ENCODE data around the gene MB21D2.

Gene MB21D2

DNA sequence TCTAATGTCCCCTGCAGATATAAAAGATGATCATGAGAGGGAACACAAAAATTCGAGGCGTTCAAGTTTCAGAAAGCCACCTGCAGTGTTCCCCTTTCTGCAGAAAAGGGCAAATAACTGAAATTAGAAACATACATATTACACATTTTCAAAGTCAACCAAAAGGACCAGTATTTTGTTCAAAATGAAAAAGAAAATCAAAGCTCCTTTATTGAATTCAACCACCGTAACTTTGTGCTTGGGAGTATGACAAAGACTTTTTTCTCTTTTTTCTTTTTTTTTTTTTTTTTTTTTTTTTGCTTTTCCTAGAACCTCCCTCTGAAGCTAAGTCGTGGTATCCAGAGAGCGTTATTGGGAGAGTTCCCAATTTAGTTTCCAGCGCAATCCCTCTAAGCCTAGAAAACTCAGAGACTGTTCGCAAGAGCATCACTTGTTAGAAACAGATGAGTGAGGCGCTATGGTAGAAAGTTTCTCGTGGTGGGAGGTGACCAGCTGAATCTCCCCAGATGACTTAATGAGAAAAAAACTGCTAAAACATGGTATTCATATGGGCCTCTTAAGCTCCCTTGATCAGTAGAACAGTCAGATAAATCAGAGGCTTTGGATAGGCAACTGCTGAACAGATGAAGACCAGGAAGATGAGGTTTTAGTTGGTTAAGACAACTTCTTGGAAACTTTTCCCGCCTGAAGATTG, 77.4 kb downstream of the MB21D2 start:
- in situ Hi-C loops (cut with MboI; ENCODE audit: low sequenced_read_pairs): no loop called here

DNA sequence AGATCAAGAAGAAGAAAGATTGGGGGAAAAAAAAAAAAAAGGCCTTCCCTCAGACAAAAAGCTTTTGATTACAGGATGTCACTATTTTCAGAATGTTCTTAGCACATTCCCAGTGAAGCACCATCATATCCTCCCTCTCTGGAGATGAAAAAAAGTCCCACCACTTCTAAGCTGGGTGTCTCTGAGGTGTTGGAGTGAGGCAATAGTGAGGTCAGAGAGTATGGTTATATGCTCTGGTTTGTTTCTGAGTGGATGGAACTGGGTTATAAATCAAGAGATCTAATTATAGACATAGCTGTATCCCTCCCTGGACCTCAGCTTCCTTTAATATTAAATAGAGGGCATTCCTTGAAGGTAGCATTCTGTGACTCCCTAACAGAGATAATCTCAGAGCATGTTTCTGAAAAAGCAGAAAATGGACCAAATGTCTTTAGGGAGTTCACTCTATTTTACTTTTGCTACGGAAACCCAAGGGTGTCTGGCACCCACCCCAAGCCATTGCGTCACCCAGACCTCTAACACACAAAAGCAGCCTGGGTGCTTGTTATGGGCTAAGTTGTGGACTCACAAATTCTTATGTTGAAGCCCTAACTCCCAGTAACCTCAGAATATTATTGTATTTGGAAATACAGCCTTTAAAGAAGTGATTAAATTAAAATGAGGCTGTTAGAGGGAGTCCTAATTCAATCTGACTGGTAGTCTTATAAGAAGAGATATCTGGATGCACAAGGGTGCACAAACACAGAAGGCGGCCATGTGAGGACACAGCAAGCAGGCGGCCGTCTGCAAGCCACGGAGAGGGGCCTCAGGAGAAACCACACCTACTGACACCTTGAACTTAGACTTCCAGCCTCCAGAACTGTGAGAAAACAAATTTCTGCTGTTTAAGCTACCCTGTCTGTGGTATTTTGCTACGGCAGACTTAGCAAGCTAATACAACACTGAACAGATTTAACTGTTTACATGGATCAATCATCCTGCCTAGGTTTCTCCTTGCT, 81.5 kb downstream of the MB21D2 start:
- in situ Hi-C loops (cut with MboI; ENCODE audit: low sequenced_read_pairs): no loop called here

DNA sequence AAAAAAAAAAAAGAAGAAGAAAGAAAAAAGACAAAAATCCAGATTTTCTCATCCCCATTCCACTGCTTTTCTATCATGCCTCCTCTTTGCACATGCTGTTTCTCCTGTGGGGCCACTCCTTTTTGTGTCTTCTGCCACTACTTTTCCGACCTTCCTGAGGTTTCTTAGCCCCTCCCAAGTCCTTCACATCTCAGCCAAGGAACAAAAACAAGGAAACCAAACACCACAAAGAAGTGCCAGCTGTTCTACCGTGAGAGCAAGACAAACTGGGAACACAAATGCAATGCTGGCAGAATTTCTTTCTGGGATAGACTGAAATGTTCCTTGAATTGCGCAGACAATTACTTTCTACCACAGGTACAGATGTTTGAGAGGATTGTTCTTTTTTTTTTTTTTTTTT, 83.2 kb downstream of the MB21D2 start:
- in situ Hi-C loops (cut with MboI; ENCODE audit: low sequenced_read_pairs): no loop called here

DNA sequence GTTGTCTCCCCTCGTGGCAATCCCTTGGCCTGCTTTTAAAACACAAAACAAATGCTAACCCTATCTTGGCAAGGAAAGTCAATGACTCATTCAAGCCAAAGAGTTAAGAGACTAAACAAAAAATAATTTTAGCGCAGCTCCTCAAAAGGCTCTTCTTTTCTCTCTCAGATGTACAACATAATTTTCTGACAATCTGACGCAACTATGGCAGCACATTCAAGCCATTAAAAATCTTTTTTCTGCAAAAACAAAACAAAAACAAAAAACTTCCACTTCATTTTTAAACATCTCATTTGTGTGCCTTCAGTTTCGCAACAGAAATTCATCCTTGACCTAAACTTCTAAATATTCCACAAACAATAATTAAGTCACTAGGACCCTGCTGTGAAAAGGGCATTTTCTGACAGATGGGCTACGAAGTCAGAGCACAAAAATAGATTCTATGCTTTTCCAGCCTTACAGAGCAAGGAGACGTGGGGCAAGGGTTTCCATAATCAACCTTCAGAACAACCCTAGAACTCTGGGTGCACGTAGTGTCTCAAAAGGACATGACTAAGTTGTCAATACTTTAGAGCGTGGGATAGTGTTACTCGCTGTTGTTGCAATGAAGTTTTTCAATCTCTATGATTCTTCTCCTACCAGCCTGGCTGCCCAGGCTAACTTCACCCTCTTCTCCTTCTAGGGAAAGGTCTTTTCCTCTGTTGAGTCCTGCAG, 84.3 kb downstream of the MB21D2 start:
- in situ Hi-C loops (cut with MboI; ENCODE audit: low sequenced_read_pairs): no loop called here

DNA sequence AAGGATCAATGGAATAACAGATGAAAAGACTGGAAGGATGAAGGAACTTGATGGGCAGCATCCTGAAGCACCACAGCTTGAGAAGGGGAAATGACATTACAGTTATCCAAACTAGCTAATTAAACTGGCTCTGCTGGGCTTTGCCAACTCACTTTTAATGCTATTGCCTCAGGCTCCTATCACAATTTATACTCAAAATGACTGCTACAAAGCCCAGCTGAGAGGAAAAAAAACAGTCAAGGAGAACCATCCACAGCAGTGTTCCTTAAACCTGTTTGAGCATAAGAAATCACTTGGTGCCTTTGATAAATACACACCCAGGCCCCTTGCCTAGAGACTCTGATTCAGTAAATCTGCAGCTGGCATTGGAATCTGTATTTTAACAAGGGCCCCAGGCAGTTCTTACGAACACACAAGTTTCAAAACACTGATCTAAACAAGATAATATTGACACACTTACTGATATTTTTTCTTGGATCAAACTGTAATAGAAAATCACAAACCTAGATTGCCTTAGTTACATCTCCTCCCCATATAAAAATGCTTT, 85.8 kb downstream of the MB21D2 start:
- in situ Hi-C loops (cut with MboI; ENCODE audit: low sequenced_read_pairs): no loop called here

DNA sequence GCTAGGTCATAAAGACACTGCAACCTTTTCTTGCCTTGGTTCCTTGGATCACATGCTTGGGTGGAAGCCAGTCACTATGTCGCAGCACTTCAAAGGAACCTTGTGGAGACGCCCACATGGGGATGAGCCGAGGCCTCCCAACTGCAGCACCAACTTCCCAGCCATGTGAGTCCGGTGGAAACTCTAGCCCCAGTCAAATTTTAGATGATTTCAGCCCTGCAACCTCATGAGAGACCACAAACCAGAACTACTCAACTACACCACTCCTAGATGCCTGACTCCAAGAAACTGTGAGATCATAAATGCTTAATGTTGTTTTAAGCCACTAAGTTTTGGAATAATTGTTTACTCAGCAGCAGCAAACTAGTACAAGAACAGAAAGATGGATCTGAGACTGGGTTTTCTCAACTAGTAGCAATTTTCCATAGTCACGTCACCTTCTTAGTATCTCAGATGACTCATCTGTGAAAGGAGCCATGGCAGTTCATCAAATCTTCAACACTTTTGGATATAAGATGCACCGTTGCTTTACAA, 86.5 kb downstream of the MB21D2 start:
- in situ Hi-C loops (cut with MboI; ENCODE audit: low sequenced_read_pairs): no loop called here

DNA sequence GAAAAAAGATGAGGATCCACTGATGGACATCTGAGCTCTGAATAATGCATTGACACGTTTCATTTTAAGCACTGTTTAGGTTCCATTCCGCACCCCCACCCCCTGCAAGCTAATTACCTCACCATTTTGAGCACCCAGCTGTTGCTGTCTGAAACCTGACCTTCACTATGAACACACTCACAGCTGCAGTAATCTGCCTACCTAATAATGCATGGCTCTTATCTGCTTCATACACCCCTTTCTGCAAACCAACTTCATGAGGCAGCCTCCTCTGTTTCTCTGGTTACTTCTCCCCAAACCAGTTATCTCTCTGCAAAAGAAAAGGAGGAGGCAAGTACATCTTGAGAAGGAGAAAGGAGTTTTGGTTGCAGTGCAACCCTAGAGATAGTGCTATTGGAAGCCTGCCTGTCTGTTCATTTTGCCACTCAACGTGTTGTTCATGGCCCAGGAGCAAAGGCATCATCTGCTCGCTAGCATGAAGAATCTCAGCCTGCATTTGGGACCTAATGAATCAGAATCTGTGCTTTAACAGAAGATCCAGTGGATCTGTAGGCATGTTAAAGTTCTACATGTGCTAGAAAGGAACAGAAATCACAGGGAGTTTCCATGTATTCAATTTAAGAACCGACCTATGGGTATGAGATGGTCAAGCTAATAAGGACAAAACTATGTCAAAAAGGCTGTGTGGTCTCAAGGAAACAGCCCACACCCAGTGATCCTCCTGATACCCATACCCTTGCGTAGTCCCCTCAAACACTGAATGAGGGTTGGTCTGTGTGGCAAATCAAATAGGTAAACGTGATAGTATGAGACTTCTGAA, 87.2 kb downstream of the MB21D2 start:
- in situ Hi-C loops (cut with MboI; ENCODE audit: low sequenced_read_pairs): no loop called here

DNA sequence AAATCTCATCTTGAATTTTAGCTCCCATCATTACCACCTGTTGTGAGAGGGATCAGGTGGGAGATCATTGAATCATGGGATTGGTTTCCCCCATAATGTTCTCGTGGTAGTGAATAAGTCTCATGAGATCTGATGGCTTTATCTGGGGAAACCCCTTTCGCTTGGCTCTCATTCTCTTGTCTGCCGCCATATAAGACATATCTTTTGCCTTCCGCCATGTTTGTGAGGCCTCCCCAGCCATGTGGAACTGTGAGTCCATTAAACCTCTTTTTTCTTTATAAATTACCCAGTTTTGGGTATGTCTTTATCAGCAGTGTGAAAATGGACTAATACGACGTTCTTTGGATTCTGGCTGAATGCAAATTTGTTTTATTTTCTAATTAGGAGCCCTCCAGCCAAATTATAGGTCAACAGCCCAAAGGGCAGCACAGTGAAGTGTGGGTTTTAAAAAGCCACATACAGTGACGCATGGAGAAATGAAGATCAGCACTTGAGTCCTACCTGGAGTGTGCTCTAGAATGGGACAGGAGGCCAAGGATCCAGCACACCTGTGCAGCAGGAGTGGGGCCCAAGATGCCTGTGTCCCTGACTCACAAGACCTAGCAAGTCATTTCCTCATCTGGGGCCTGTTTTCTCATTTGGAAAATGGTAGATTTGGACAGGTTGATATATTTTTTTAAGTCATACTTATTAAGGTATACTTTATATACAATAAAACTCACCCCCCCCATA, 89.6 kb downstream of the MB21D2 start:
- in situ Hi-C loops (cut with MboI; ENCODE audit: low sequenced_read_pairs): loop anchor here (10.0 kb wide), 1 partner anchor 217 kb away; no protein-coding TSS in a partner anchor

DNA sequence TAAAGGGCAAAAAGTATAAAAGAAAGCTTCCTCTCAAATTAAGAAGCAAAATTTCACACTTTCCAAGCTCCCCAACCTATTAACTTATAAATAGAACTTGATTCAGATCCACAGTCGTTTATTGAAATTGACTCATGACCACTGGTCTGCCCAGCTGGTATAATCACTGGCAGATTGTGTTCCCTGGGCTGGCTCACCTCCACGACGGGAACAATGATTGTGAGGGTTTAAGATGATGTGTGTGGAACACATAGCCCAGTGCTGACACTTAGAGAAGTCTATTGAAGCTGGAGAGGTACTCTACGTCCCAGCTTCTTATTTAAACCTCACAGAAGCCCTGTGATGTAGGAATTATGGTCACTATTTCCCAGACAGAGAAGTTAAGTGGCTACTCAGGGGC, 90.4 kb downstream of the MB21D2 start:
- in situ Hi-C loops (cut with MboI; ENCODE audit: low sequenced_read_pairs): loop anchor here (10.0 kb wide), 1 partner anchor 218 kb away; no protein-coding TSS in a partner anchor

DNA sequence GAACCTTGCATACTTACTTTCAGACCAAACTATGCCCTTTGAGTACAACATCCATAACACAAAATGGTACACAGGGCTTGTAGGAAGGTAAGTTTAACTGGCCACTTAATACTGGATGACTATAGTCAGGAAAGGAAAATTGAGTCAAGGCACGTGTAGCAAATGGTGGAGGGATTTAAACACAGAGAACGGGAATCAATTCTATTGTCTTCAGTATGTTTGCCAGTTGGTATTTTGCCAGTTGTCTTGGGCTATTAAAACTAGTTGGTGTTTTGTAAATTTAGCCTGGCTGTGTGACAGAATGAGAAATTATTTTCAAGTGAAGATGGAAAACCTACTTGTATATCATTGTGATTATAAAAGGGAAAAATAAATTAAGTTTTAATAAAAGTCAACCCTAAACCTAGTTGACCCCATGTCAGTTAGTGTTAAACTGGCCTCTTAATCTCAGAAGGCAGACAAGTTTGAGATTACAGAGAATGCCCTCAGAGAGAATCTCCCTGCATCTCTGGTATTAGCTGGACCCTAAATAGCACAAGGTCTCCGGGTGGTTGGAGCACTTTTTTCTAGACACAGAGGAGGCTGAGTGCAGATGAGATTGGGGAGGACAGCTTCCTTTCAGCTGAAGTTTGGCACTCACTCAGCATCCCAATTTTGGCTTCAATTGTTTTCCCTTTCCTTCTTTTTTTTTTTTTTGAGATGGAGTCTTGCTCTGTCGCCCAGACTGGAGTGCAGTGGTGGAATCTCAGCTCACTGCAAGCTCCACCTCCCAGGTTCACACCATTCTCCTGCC, 91.2 kb downstream of the MB21D2 start:
- in situ Hi-C loops (cut with MboI; ENCODE audit: low sequenced_read_pairs): loop anchor here (10.0 kb wide), 1 partner anchor 218 kb away; no protein-coding TSS in a partner anchor

DNA sequence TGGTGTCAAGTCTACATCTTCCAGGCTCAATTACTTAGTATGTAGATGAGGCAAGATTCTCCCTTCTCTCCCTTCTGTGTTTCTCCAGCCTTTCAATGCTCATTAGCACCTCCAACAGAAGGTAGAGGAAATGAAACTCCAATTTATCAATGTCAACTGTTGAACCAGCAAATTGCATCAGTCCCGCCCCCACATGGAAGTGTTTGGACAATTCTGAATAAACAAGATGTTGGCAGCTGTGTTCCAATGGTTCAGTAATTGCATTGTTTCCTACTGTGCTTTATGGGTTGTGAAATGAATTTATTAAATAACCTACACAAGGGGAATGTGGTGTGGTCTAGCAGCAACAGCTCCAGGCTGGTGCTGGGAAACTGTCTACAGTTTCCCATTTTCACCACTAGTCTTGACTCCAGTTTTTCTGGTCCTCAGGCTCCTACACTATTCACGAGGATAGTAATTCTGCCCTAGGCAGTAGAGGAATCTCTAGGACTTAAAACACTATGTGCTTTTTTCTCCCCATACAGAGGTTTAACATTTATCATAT, 91.9 kb downstream of the MB21D2 start:
- in situ Hi-C loops (cut with MboI; ENCODE audit: low sequenced_read_pairs): loop anchor here (10.0 kb wide), 1 partner anchor 219 kb away; no protein-coding TSS in a partner anchor

DNA sequence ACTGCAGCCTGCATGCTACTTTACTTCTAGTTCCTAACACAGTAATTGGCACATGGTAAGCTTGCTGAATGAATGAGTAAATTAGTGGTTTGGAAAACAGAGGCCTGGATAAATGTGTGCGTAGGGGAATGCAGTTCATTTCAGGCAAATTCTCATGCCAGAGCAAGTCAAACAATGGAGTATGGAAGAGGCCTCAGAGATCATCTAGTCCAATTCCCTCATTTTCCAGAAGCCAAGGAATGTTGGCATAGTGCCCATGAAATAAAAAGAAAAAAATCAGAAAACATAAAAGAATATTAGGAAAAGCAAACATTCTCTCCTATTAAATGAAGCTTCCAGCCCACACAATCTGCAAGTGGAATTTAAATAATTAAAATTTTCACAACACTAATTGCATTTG, 92.4 kb downstream of the MB21D2 start:
- in situ Hi-C loops (cut with MboI; ENCODE audit: low sequenced_read_pairs): loop anchor here (10.0 kb wide), 1 partner anchor 220 kb away; no protein-coding TSS in a partner anchor

DNA sequence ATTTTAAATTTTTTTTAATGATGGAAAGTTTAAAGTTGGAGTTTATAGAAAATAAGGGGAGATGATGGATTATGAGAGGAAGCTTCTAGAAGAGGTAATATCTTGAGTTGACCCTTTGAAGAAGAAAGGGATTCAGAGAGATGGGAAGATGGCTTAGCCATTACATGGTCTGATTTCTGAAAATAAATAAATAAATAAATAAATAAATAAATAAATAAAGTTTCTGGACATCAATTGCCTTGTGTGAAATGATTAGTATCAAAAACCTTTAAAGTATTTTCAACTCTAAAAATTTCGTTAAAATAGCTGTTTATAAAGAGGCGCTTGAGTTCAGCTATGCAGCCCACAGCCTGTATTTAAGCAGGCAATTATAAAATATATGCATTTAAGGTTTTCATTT, 93.3 kb downstream of the MB21D2 start:
- in situ Hi-C loops (cut with MboI; ENCODE audit: low sequenced_read_pairs): loop anchor here (10.0 to 25.0 kb wide), 2 partner anchors 220 to 262 kb away; no protein-coding TSS in a partner anchor

DNA sequence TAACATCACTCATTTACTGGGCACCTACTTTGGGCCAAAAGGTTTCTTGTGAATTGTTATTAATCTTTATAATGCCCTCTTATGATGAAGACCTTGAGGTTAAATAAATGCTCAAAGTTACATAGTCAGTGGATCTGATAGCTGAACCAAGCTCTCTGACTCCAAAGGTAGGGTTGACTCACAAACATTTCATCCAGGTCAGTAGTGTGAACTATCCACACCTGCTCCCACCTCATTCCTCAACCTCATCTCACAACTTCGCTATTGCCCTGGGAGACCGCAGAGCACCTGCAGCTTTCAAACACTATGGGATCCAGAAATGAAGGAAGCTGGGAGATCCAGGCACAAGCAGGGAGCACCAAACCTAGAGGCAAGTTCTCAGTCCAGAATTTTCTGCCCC, 96.5 kb downstream of the MB21D2 start:
- in situ Hi-C loops (cut with MboI; ENCODE audit: low sequenced_read_pairs): loop anchor here (10.0 to 25.0 kb wide), 2 partner anchors 224 to 259 kb away; no protein-coding TSS in a partner anchor

DNA sequence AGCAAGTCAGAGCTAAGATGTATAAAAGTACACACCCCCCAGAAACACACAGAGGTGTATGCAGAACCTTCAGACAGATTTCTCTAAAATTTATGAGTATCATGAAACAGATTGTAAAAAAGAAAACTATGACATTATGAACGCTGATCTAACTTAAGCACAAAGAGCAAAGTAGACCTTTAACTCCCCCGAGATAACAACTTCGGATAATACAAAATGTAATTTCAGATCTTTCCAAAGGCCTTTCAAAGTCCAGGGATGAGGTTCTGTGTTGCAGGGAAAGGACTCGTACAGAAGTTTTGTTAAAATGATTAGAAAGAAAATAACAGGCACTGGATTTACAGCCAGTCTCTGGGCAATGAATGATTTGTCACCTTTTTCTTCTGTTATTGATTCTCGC, 97.5 kb downstream of the MB21D2 start:
- in situ Hi-C loops (cut with MboI; ENCODE audit: low sequenced_read_pairs): loop anchor here (10.0 to 25.0 kb wide), 2 partner anchors 225 to 258 kb away; no protein-coding TSS in a partner anchor

DNA sequence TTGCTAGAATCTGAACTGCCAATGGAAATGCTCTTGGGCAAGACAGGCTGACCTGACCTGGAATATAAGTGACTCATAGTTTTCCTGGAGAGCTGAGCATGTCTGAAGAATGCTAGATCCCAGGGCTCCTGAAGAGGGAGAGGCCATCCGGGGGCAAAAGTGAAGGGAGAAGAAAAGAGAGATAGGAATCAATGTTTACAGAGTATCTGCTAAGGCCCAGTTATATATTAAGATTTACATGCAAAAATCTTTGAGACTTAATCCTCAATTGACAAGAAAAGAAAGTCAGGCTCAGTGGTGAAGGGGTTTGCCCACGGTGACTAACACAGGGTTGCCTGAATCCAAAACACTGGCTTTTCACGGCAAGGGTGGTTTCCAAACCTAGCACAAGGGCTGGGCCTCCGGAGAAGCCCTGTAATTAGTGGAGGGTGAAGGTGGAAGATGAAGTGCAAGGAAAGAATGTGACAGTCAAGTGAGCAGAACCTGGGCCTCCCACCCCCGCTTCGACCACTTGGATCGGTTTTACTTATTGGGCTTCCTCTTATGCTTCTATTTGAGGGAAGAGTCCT, 98.6 kb downstream of the MB21D2 start:
- in situ Hi-C loops (cut with MboI; ENCODE audit: low sequenced_read_pairs): loop anchor here (25.0 kb wide), 1 partner anchor 257 kb away; no protein-coding TSS in a partner anchor

DNA sequence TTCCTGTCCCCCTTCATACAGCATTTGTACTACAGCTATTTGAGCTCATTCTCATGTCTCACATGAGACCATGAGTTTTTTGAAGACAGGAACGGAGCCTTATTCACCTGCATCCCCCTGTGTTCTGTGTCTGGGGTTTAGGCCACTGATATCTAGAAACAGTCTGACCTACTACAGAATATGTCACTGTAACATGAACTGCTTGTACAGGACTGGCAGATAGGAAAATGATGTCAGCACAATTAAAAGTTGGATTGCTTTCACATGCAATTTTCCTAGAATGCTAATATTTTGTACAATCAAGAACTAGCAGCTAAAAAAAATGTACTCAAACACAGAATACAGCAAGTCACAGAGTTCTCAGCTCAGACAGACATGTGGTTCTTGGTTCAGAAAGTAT, 99.5 kb downstream of the MB21D2 start:
- in situ Hi-C loops (cut with MboI; ENCODE audit: low sequenced_read_pairs): loop anchor here (25.0 kb wide), 1 partner anchor 256 kb away; no protein-coding TSS in a partner anchor

Measured in HL-60/S4 treated with retinoic acid at 250 ng/mL for 4 days and 3 days (cell line).